Left ventricle myocardium superior (tissue), 1 donor: ENCODE data around the gene THOP1. TPM values are rescaled to one million over a fixed set of nuclear protein-coding genes. Genes with fewer than 3 reads are reported as not detected.

ENCODE experiments used
- ATAC-seq: fragments of 200-7000 bp; cut with Tn5 transposase; one replicate; pipeline ENCODE4 v1.9.1; 2020; ENCODE audit warnings: mild to moderate bottlenecking, moderate library complexity
- DNase-seq: peaks from one replicate; pipeline ENCODE4 v3.0.0-alpha.2; 2020
- intact Hi-C: fragments of 100-400 bp; cut with micrococcal nuclease; formaldehyde crosslinking; loops from one replicate; pipeline ENCODE4 v1.11.0; 2022
- total RNA-seq: library from RNA; stranded (reverse); fragmentation: NEBNext Ultra II Directional; extraction: Animal tissue kit (Norgen Biotek cat#: 25700); gene quantifications from one replicate; pipeline ENCODE4 v1.2.1, GENCODE V29; 2021
- donor health status: DM: no; HTN: yes; CAD: no; lungs with severe emphysema.

The THOP1 gene
- total RNA-seq, 1 donor from 2014 or later: 59.2 TPM

DNA sequence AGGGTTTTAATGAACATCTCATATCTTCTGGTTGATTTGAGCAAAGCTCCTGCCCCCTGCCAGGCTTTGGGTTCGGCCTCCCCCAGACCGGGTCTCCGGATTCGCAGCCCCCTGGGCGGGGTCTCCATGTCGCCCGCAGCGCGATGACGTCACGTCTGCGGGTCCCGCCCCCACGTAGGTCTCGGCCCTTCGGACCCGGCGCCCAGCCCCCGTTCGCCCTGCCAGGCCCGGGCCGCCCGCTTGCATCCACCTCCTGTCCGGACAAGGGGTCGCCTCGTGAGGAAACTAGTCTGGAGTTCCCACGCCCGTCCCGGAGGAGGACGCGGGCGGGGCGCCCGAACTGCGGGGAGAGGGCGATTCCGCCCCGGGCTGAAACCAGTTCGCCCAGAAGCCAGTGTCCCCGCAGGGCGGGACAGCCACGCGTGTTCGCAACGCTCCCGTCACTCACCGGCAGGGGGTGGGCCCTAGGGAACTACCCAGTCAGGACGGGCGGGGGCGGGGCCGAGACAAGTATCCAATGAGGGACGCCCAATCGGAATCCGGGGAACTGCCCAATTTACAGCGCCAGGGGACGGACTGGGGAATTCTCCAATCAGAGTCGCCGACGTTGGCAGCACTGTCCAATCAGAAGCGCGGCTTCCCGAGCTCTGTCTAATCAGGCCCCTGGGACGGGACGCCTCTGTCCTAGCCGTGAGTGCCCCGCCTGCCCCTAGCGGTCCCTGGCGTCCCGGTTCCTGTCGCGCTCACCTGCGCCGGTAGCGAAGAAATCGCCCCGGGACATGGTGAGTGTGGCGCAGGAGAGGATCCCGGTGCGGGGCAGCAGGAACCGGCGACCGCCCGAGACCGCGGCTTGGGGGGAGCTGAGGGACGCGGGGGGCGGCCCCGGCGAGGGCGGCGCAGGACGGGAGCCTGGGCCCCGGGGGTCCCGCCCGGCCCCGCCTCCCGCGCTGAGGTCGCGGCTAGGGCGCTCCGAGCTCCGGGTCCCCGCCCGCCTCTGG, 55.8 kb downstream of the THOP1 start, which contains the start of gene ZNF555:
TSS of gene ZNF555 (plus strand) at position 682 of the 998 bp plus-strand sequence. CDS start at position 780, 98 bp downstream.
- ATAC-seq (peak; percentile 98), DNase-seq (peak; percentile 100)
- intact Hi-C loops: no loop called here

GRCh38 chr19:2841855-2842574, 56.7 kb downstream of the THOP1 start:
- no peak for ATAC-seq
- intact Hi-C loops: no loop called here

DNA sequence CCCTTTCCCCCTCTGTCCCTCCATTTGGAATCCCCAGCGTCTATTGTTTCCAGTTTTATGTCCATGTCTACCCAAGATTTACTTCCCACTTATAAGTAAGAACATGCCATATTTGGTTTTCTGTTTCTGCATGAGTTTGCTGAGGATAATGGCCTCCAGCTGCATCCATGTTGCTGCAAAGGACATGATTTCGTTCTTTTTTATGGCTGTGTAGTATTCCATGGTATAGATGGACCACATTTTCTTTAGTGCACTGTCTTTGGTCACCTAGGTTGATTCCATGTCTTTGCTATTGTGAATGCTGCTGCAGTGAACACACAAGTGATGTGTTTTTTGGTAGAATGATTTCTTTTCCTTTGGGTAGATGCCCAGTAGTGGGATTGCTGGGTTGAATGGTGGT, 59.8 kb downstream of the THOP1 start:
- DNase-seq (no peak), ATAC-seq (no peak)
- intact Hi-C loops: no loop called here

More at GRCh38 chr19:2841855-2842574, 56.7 kb downstream of the THOP1 start:
- peak; percentile 44 for DNase-seq

DNA sequence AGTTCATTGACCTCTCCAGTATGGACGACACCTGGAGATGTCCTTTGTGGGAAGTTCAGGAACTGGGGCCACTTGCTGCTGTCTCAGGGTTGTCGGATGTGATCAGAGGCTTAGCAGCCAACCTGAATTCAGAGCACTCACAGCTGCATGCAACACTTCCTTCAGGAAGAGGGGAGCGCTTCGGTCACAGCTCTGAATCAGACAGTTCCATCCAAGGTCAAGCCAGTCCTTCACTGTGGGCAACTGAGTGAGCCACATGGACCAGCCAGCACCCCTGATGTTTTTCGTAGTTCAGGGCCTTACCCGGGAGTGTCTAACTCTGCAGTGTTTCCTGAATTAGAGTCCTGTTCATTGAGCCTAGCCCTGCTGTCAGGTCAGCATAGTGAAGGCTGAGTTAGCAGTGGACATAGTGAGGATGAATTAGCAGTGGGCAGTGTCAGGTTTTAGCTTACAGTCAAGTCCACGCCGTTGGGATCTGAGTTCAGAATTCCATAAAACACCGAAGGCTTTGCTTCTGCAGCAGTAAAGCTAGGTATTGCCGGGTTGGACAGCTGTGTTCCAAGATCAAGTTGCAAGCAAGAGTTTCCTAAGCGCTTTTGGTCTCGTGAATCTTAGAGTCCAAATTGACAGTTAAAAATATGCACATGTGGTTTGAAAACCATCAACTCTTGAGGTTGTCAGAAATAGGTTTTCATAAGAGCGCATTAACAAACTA, 61.0 kb downstream of the THOP1 start:
- ATAC-seq (no peak), DNase-seq (no peak)
- intact Hi-C loops: no loop called here

DNA sequence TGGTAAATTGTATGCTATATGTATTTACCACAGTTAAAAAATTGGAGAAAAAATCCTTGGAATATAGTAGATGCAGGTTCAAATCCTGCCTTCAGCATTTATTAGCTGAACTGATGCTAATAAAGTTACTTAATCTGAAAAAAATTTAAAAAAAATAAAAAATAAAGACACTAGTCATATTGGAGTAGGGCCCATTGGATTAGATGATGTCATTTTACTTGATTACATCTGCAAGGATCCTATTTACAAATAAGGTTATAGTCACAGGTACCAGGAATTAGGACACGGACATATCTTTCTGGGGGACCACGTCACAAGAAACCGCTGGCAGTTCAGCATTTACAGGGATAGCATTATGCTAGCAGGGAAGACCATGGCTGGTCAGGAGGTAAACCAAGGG, 62.2 kb downstream of the THOP1 start:
- intact Hi-C loops: no loop called here
- ATAC-seq (no peak), DNase-seq (no peak)

DNA sequence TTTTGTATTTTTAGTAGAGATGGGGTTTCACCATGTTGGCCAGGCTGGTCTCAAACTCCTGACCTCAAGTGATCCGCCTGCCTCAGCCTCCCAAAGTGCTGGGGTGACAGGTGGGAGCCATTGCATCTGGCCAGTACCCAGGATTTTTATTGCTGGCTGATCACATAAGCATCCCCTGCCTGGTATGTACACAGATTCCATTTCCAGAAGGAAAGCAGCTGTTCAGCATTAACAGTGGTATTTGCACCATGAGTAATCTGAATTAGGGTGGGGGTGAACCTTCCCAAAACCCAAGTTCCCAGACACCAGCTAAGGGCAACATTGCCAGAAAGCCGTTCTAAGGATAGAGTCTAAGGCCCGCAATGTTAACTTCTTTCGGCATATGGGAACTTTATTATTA, 63.3 kb downstream of the THOP1 start:
- intact Hi-C loops: no loop called here
- DNase-seq: no peak
- no peak for ATAC-seq

GRCh38 chr19:2850256-2850925, 65.1 kb downstream of the THOP1 start:
- no peak for ATAC-seq
- intact Hi-C loops: no loop called here
- no peak for DNase-seq

GRCh38 chr19:2852598-2852997, 67.3 kb downstream of the THOP1 start:
- intact Hi-C loops: no loop called here
- no peak for DNase-seq
- no peak for ATAC-seq

GRCh38 chr19:2853015-2853606, 67.8 kb downstream of the THOP1 start:
- DNase-seq (no peak), ATAC-seq (no peak)
- intact Hi-C loops: no loop called here

- intact Hi-C loops: no loop called here
- ATAC-seq (no peak), DNase-seq (no peak)
Measured at GRCh38 chr19:2854849-2855248, 69.5 kb downstream of the THOP1 start.

DNA sequence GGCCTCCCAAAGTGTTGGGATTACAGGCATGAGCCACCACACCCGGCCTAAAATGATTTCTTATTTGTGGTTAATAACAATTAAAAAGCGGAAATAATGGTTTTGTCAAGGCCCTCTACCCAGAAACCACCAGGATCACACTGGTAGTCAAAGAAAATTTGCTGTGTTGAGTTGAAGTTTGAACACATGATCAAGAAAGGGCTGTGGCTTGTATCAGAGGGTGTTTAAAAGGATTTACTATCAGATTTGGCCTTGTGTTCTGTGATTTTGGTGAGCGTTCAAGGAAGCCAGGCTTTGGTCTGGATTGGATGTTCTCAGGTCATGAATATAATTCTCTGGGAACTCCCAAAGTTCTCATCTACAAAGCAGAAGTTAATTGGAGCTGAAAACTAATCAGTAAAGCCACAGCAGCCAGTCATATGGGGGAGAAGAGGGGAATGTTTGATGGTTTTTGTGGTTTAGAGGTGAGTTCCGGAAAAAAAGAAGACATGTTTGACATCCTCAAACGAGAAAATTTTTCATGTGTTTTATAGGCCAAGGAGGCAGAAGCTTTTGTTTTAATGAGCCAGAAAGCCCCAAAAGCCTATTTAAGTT, 71.3 kb downstream of the THOP1 start:
- DNase-seq (no peak), ATAC-seq (no peak)
- intact Hi-C loops: no loop called here

DNA sequence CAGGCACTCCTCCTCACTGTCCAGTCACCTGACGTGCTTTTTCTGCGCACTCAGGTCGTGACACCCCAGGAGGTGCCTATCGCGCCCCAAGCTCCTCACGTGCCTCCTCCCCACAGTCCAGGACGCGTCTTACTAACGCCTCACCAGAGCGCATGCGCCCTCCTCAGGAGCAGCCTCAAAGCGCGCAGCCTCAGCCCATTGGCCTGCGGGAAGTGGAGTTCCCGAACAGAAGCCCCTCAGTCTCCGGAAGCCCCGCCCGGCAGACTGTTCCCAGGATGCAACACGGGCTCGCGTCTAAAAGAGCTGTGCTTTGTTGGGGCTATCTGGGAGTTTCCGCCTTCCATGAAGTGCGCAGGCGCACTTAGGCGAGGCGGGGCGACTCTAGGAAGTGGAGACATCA, 73.6 kb downstream of the THOP1 start:
- no peak for ATAC-seq
- intact Hi-C loops: no loop called here
- DNase-seq: no peak

- ATAC-seq (peak; percentile 28), DNase-seq (no peak)
- intact Hi-C loops: no loop called here
Measured at GRCh38 chr19:2863816-2864215, 78.5 kb downstream of the THOP1 start.

Other genes starting within 250 kb of the THOP1 start
- gene GNG7, start 82.8 kb upstream of the THOP1 start, total RNA-seq: 39.3 TPM
- gene DIRAS1, start 64.1 kb upstream of the THOP1 start, total RNA-seq: 241 TPM
- 26.6 TPM for gene SLC39A3, start 45.5 kb upstream of the THOP1 start, total RNA-seq
- gene SGTA, start 2.2 kb upstream of the THOP1 start, total RNA-seq: 68.7 TPM
- 4.7 TPM for gene ZNF554, start 34.4 kb downstream of the THOP1 start, total RNA-seq
- 9.6 TPM for gene ZNF555, start 56.0 kb downstream of the THOP1 start, total RNA-seq
- not detected for gene ZNF556, start 81.8 kb downstream of the THOP1 start, total RNA-seq
- gene ZNF57, start 115.4 kb downstream of the THOP1 start, total RNA-seq: 3.9 TPM
- gene ZNF77, start 159.5 kb downstream of the THOP1 start, total RNA-seq: 2.2 TPM
- 0.30 TPM for gene TLE6, start 192.1 kb downstream of the THOP1 start, total RNA-seq
- gene TLE2, start 243.8 kb downstream of the THOP1 start, total RNA-seq: 66.5 TPM